Measurements from ENCODE around the gene CCL7. TPM values are rescaled to one million over a fixed set of nuclear protein-coding genes. Genes with fewer than 3 reads are reported as not detected.

CCL7 gene
- total RNA-seq, 1 donor from 2014 or later = 2.6 TPM

DNA sequence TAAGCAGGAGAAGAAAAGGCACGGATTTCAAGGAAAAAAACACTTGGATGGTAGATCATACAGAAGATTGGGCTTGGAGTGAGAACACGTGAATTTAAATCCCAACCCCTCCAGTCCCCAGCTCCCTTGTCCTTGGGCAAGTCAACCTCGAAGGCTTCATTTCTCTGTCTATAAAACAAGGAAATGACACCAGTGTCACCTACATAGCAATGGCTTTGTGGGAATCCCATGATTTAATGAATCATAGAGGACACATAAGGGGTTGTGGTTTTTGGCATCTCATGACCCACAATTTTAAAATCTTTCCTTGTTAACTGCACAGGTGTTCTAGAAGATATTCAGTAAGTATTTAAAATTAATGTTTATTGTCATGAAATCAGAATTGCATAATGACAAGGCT, 23.1 kb upstream of the CCL7 start:
- no peak for DNase-seq (ENCODE audit: low spot score)

DNA sequence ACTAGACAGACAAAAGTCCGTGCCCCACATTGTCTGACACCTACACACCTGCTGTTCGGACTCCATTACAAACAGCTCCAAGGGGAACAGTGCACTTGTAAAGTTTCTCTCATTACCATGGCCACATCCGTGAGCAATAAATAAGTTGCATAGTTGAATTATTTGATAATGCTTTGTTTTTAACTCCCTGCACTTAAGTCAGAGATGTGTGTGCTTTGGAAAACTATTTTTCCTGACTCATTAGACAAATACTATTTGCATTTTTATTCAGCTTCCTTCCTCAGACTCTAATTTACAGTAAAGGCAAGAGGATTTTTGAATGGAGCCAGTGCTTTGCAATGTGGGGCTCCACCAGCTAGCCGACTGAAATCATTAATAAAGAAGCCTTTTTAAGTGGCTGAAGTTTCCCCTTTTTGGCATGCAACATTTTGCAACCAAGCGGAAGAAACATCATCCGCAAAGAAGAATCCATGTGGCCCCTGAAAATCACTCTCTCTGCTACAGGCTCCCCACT, 21.5 kb upstream of the CCL7 start:
- DNase-seq (ENCODE audit: low spot score) = no peak

DNA sequence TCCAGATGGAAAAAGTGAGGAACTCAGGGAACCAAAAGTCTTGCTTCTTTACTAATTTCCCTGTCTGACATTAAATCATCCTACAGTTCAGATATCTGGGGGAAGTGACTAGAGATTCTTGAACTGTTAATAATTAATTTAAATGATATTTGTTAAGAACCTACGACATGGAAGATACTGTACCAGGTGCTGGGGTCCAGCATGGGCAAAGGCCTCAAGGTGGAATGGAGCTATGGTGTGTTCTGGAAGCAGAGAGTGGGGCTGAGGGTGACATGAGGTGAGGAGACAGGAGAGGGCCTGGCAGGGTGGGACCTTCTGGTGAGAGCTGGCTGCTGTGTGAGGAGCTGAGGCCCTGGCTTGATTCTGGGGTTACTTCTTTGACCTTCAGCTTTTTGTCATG, 21.0 kb upstream of the CCL7 start:
- DNase-seq (ENCODE audit: low spot score) = no peak

DNA sequence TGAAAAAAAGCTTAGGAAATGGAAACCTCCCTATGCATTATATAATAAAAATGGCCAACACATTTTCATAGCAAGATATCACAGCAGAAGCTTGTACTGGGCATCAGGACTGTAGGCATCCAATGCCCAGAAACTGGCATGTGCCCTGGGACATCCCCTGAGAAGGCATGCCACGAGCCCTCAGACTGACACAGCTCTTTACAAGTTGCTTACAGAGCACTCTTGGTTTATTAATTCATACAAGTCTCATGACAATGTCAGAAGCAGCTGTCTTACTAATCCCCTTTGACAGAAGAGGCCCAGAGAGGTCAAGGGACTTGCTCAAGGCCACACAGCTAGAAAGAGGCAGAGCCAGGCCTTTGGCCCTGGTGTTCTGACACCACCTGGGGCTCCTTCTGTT, 20.5 kb upstream of the CCL7 start:
- no peak for DNase-seq (ENCODE audit: low spot score)

GRCh38 chr17:34251186-34251585, 18.8 kb upstream of the CCL7 start:
- DNase-seq (ENCODE audit: low spot score) = no peak

GRCh38 chr17:34252095-34252443, 18.0 kb upstream of the CCL7 start:
- DNase-seq (ENCODE audit: low spot score) = no peak

GRCh38 chr17:34252444-34253138, 17.4 kb upstream of the CCL7 start:
- peak; percentile 95 for DNase-seq (ENCODE audit: low spot score)

DNA sequence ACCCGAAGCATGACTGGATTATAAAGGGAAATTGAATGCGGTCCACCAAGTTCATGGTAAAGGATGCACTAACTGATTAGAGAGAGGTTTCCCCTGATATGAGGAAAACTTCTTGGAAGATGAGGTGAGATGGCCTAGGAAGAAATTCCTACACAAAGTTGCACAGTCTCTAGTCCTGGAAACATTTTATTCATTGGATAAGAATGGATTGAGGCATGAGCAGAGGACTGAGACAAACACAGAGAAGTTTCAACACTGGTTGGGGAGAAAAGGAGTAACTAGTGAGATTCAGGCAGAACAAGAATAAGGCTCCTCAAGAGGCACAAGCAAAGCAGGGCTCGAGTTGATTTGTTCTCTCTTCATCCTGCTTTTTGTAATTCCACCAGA, 16.9 kb upstream of the CCL7 start:
- no peak for DNase-seq (ENCODE audit: low spot score)

DNA sequence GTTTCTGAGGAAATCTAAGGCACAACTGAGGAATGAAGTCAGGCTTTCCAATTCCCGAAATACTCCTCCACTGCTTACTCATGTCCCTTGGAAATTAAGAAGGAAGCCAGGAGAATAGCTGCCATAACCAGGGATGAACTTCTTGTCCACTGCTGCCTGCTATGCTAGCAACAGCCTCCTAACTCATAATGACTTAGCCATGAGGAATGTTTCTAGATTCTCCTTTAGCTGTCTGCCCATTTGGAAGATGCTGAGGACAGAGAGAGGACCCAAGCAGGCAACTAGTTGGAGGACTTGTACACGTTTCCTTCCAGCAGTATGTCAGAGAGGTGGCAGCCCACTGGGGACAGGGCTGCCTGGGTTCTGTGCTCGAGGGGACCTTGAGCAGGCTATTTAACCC, 15.9 kb upstream of the CCL7 start:
- peak; percentile 71 for DNase-seq (ENCODE audit: low spot score)

DNA sequence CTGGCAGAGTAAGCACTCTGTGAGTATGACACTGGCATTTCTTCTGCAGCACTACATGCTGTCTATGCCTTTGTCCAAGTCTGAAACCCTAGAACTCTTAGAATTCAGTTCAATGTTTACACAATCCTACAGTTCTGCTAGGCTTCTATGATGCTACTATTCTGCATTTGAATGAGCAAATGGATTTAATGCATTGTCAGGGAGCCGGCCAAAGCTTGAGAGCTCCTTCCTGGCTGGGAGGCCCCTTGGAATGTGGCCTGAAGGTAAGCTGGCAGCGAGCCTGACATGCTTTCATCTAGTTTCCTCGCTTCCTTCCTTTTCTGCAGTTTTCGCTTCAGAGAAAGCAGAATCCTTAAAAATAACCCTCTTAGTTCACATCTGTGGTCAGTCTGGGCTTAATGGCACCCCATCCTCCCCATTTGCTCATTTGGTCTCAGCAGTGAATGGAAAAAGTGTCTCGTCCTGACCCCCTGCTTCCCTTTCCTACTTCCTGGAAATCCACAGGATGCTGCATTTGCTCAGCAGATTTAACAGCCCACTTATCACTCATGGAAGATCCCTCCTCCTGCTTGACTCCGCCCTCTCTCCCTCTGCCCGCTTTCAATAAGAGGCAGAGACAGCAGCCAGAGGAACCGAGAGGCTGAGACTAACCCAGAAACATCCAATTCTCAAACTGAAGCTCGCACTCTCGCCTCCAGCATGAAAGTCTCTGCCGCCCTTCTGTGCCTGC, 15.2 kb upstream of the CCL7 start, which contains the start of gene CCL2:
Gene CCL2, plus strand, starts transcription at position 635 of the 730 bp plus-strand sequence. Its CDS starts 65 bp downstream, at position 700.
- peak; percentile 91 for DNase-seq (ENCODE audit: low spot score)

DNA sequence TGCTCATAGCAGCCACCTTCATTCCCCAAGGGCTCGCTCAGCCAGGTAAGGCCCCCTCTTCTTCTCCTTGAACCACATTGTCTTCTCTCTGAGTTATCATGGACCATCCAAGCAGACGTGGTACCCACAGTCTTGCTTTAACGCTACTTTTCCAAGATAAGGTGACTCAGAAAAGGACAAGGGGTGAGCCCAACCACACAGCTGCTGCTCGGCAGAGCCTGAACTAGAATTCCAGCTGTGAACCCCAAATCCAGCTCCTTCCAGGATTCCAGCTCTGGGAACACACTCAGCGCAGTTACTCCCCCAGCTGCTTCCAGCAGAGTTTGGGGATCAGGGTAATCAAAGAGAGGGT, 14.7 kb upstream of the CCL7 start:
- no peak for DNase-seq (ENCODE audit: low spot score)

DNA sequence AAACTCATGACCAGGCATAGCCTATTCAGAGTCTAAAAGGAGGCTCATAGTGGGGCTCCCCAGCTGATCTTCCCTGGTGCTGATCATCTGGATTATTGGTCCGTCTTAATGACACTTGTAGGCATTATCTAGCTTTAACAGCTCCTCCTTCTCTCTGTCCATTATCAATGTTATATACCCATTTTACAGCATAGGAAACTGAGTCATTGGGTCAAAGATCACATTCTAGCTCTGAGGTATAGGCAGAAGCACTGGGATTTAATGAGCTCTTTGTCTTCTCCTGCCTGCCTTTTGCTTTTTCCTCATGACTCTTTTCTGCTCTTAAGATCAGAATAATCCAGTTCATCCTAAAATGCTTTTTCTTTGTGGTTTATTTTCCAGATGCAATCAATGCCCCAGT, 14.2 kb upstream of the CCL7 start:
- DNase-seq (ENCODE audit: low spot score) = no peak

DNA sequence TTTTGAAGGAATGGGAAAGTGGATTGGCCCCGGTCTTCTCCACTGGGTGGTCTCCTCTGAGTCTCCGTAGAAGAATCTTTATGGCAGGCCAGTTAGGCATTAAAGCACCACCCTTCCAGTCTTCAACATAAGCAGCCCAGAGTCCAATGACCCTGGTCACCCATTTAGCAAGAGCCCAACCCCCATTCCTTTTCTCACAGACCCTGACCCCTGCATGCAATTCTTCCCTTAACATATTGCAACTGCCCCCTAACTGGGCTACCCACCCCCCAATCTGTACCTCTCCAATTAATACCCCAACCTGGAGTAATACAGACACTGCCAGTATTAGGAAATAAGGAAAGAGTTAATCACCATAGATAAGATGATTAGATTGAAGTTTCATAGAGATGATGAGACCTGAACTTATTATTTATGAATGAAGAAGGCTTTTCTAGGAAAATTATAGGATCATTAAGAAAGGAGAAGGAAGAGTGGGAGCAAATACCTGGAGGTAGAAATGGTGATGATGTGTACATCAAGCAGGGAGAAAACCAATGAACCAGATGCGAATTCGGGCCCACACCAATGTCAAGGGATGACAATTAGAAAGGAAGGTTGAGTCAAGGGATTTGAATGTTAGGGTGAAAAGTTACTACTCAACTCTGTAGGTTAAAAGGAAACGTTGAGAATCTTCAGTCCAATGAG, 12.6 kb upstream of the CCL7 start:
- no peak for DNase-seq (ENCODE audit: low spot score)

GRCh38 chr17:34257986-34258326, 12.1 kb upstream of the CCL7 start:
- DNase-seq (ENCODE audit: low spot score) = no peak

- DNase-seq (ENCODE audit: low spot score) = no peak
These were observed 10.9 kb upstream of the CCL7 start for GRCh38 chr17:34259146-34259545.

DNA sequence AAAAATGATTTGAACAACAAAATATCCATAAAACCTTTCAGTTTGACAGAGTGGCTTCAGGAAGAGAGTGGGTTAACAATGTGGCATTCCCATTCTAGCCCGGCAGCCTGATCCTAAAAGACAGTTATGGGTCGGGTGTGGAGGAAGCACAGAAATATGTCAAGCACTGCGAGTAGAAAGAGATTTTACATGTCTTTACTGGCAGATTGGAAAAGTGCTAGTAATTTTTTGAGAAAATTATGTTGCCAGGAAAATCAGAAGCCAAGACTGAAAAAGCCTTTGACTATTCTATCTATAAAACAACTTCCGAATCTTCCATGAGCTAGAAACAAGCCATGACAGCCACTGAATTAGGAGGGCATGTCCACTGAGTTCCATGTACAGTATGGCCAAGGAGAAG, 9.2 kb upstream of the CCL7 start:
- no peak for DNase-seq (ENCODE audit: low spot score)

- no peak for DNase-seq (ENCODE audit: low spot score)
These were observed 8.3 kb upstream of the CCL7 start for GRCh38 chr17:34261568-34262337.

- no peak for DNase-seq (ENCODE audit: low spot score)
These were observed 4.3 kb upstream of the CCL7 start for GRCh38 chr17:34265711-34266110.

- peak; percentile 52 for DNase-seq (ENCODE audit: low spot score)
These were observed 5.9 kb downstream of the CCL7 start for GRCh38 chr17:34275881-34276280.

DNA sequence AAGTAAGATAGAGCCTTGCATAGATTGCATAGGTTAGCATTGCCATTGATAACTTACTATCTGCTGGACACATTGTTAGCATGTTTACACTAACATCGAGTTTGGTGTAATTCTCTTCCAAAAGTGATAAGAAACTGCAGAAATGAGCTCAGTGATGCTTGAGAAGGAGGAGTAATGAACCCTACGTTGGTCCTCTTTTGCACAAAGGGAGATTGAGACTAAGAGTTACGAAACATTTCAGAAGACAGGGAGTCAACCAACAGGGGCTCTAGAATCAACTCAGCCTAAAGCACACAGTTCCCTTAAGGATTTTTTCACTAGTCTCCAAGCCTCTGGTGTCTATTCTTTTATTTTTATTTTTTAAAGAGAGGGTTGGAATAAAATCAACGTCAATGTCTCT, 6.8 kb downstream of the CCL7 start:
- no peak for DNase-seq (ENCODE audit: low spot score)

DNA sequence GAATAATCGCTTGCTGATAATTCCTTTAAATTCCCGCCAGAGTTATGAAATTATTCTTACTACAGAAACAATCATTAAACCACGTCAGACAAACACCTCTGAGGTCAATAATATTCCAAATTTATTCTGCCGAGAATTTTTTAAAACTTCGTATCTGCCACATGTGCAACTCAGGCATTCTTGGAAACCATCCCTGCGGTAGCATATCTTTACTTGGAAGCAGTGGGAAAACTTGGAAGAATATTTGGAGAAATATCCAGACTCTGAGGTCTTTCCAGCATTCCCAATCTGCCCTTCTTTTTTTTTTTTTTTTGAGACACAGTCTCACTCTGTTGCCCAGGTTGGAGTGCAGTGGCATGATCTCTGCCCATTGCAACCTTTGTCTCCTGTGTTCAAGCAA, 13.6 kb downstream of the CCL7 start:
- DNase-seq (ENCODE audit: low spot score) = no peak

- no peak for DNase-seq (ENCODE audit: low spot score)
These were observed 15.3 kb downstream of the CCL7 start, which contains the start of gene CCL11 for GRCh38 chr17:34285286-34285792. TSS of gene CCL11 (plus strand) at chr17:34285742. CDS start at chr17:34285809, 67 bp downstream.

All from umbilical cord (tissue), 2 donors.